ENCODE measurements around the gene HIVEP3. TPM values are rescaled to one million over a fixed set of nuclear protein-coding genes. Genes with fewer than 3 reads are reported as not detected.

HIVEP3 gene
- total RNA-seq, 2 experiments from 2014 or later: 15.1 to 18.1 TPM

GRCh38 chr1:41734201-41734970 is 184.3 kb downstream of the HIVEP3 start:
- Mint-ChIP-seq H3K4me3 (no peak overlapping the region), H3K27me3 (no peaks in the 10 kb centered on the region), H3K27ac (no peak overlapping the region), H3K9me3 (ENCODE audit: low read depth) (no peaks in the 10 kb centered on the region), H3K36me3 (no peaks in the 10 kb centered on the region), H3K4me1 (peaks cover 12% of the 10 kb centered on the region)
- CTCF ChIA-PET: no interaction called here
- no peak for ATAC-seq
- DNase-seq: no peak

GRCh38 chr1:41733725-41734124 is 185.0 kb downstream of the HIVEP3 start:
- Mint-ChIP-seq H3K36me3 (no peaks in the 10 kb centered on the region), H3K27me3 (no peaks in the 10 kb centered on the region), H3K27ac (no peak overlapping the region), H3K4me1 (peaks cover 12% of the 10 kb centered on the region), H3K9me3 (ENCODE audit: low read depth) (no peaks in the 10 kb centered on the region), H3K4me3 (no peak overlapping the region)
- CTCF ChIA-PET: interaction anchor here (0.7 kb wide), 1 partner anchor 160 kb away, joined by 3 read pairs; no protein-coding TSS in a partner anchor
- ATAC-seq (no peak), DNase-seq (no peak)

GRCh38 chr1:41733021-41733420 is 185.7 kb downstream of the HIVEP3 start:
- ATAC-seq (no peak), DNase-seq (no peak)
- CTCF ChIA-PET: interaction anchor here (0.7 kb wide), 1 partner anchor 159 kb away, joined by 3 read pairs; no protein-coding TSS in a partner anchor
- H3K9me3 Mint-ChIP-seq (ENCODE audit: low read depth): no peaks in the 10 kb centered on the region
- no peak overlapping the region for H3K4me3 Mint-ChIP-seq
- peaks cover 17% of the 10 kb centered on the region for H3K4me1 Mint-ChIP-seq
- no peak overlapping the region for H3K27ac Mint-ChIP-seq
- no peaks in the 10 kb centered on the region for H3K36me3 Mint-ChIP-seq
- no peaks in the 10 kb centered on the region for H3K27me3 Mint-ChIP-seq

DNA sequence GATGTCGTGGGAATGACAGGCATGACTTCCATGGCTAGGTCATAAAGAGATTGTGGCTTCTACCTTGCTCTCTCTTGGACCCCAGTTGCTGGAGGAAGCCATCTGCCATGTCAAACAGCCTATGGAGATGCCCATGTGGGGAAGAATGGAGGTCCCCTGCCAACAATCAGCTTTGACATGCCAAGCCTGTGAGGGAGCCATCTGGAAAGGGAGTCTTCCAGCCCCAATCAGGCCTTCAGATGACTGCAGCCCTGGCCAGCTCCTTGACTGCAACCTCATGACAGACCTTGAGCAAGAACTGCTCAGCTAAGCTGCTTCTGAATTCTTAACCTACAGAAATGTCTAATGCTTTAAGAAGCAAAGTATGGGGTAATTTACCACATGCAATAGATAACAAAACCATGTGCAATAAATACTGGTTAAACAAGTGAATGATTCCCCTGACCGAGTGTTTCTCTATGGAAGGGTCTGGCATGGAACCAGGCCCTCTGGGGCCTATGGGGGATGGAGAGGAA is 187.1 kb downstream of the HIVEP3 start:
- peaks cover 31% of the 10 kb centered on the region for H3K4me1 Mint-ChIP-seq
- ATAC-seq (no peak), DNase-seq (no peak)
- H3K36me3 Mint-ChIP-seq: no peaks in the 10 kb centered on the region
- no peaks in the 10 kb centered on the region for H3K9me3 Mint-ChIP-seq (ENCODE audit: low read depth)
- H3K4me3 Mint-ChIP-seq: no peak overlapping the region
- H3K27ac Mint-ChIP-seq: no peak overlapping the region
- CTCF ChIA-PET: no interaction called here
- no peaks in the 10 kb centered on the region for H3K27me3 Mint-ChIP-seq

DNA sequence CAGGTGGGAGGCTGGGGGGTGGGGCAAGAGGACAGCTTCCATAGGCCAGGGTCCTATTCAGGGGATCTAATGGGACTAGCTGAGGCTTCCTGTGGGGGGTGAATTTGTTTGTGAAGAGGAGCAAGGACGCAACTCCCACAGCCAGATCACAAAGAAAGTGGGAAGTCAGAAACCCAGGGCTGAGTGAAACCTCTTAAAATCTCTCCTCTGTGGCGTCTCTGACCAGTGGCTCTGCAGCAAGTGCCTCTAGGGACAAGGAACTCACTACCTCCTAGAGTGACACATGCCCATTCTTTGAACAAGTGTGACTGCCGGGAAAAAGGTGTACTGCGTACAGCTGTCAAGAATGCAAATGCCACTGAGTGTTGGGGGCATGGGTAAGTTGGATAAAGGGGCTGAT is 187.9 kb downstream of the HIVEP3 start:
- no peak for ATAC-seq
- no peaks in the 10 kb centered on the region for H3K36me3 Mint-ChIP-seq
- CTCF ChIA-PET: interaction anchor here (1.4 kb wide), 1 partner anchor 9 kb away, joined by 3 read pairs; no protein-coding TSS in a partner anchor
- no peak overlapping the region for H3K27ac Mint-ChIP-seq
- H3K27me3 Mint-ChIP-seq: no peaks in the 10 kb centered on the region
- no peak overlapping the region for H3K4me3 Mint-ChIP-seq
- no peak for DNase-seq
- no peaks in the 10 kb centered on the region for H3K9me3 Mint-ChIP-seq (ENCODE audit: low read depth)
- H3K4me1 Mint-ChIP-seq: peaks cover 37% of the 10 kb centered on the region

- no peaks in the 10 kb centered on the region for H3K36me3 Mint-ChIP-seq
- DNase-seq: peak; percentile 82
- no peaks in the 10 kb centered on the region for H3K27me3 Mint-ChIP-seq
- peak; percentile 74 for ATAC-seq
- CTCF ChIA-PET: interaction anchor here (0.9 to 2.0 kb wide), 5 partner anchors 23 to 155 kb away, joined by 3 to 10 read pairs (median 5); no protein-coding TSS in a partner anchor
- no peaks in the 10 kb centered on the region for H3K9me3 Mint-ChIP-seq (ENCODE audit: low read depth)
- H3K4me3 Mint-ChIP-seq: no peak overlapping the region
- H3K27ac Mint-ChIP-seq: no peak overlapping the region
- peaks cover 34% of the 10 kb centered on the region for H3K4me1 Mint-ChIP-seq
These were observed 190.1 kb downstream of the HIVEP3 start for GRCh38 chr1:41728403-41729202.

- H3K36me3 Mint-ChIP-seq: no peaks in the 10 kb centered on the region
- no peaks in the 10 kb centered on the region for H3K9me3 Mint-ChIP-seq (ENCODE audit: low read depth)
- H3K4me1 Mint-ChIP-seq: peaks cover 35% of the 10 kb centered on the region
- H3K27ac Mint-ChIP-seq: no peak overlapping the region
- CTCF ChIA-PET: interaction anchor here (1.4 to 1.9 kb wide), 5 partner anchors 14 to 154 kb away, joined by 3 to 5 read pairs (median 4); no protein-coding TSS in a partner anchor
- ATAC-seq (peak; percentile 11), DNase-seq (no peak)
- no peak overlapping the region for H3K4me3 Mint-ChIP-seq
- no peaks in the 10 kb centered on the region for H3K27me3 Mint-ChIP-seq
These were observed 191.0 kb downstream of the HIVEP3 start for GRCh38 chr1:41727749-41728115.

GRCh38 chr1:41726899-41727748 is 191.6 kb downstream of the HIVEP3 start:
- Mint-ChIP-seq H3K9me3 (ENCODE audit: low read depth) (no peaks in the 10 kb centered on the region), H3K4me3 (peak overlapping the region; percentile 51), H3K36me3 (no peaks in the 10 kb centered on the region), H3K27me3 (no peaks in the 10 kb centered on the region), H3K4me1 (peaks cover 38% of the 10 kb centered on the region), H3K27ac (peak overlapping the region; percentile 78)
- CTCF ChIA-PET: interaction anchor here (1.0 to 1.8 kb wide), 7 partner anchors 14 to 153 kb away, joined by 3 to 5 read pairs (median 3); no protein-coding TSS in a partner anchor
- DNase-seq (peak; percentile 74), ATAC-seq (peak; percentile 34)

DNA sequence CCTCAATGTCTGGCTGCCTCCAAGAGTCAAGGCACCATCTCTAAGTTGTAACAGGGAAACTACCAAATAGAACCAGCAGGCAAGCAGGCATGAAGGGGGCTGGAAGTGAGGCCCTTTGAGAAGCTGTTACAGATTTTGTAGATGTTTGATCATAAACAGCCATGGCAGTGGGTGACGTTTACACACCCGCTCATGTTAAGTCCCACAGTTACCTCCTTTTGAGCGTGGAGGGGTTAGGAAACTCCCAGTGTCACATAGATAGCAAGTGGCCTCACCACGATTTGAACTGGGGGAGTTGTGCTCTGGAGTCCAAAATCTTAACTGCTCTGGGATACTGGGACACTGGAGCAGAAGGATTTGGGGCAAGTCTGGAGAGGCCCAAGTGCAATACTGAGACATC is 192.4 kb downstream of the HIVEP3 start:
- DNase-seq: no peak
- no peak for ATAC-seq
- Mint-ChIP-seq H3K4me3 (no peak overlapping the region), H3K9me3 (ENCODE audit: low read depth) (no peaks in the 10 kb centered on the region), H3K4me1 (peaks cover 45% of the 10 kb centered on the region), H3K27ac (peak overlapping the region; percentile 26), H3K27me3 (no peaks in the 10 kb centered on the region), H3K36me3 (no peaks in the 10 kb centered on the region)
- CTCF ChIA-PET: interaction anchor here (1.0 to 1.7 kb wide), 4 partner anchors 20 to 152 kb away, joined by 3 to 4 read pairs (median 3); no protein-coding TSS in a partner anchor

DNA sequence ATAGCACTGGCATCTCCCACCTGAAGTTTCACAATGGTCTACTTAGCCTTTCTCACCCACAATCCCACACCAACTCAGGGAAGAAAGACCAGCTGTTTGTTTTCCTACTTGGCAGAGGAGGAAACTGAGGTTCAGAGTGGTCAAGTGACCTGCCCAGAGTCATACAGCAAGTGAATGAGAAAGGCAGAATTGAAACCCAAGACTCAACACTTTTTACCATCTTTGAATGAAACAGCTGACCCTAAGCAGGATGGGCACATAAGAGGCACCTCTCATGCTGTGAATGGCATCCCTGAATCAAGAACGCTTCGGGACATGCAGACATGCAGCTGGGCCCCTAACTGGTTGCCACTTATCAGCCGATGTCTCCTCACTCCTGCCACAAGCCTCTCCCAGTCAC is 193.8 kb downstream of the HIVEP3 start:
- no peak for DNase-seq
- no peak for ATAC-seq
- CTCF ChIA-PET: interaction anchor here (0.9 to 1.7 kb wide), 3 partner anchors 21 to 87 kb away, joined by 3 to 4 read pairs (median 4); no protein-coding TSS in a partner anchor
- Mint-ChIP-seq H3K27me3 (no peaks in the 10 kb centered on the region), H3K9me3 (ENCODE audit: low read depth) (no peaks in the 10 kb centered on the region), H3K27ac (no peak overlapping the region), H3K36me3 (no peaks in the 10 kb centered on the region), H3K4me1 (peaks cover 54% of the 10 kb centered on the region), H3K4me3 (no peak overlapping the region)

DNA sequence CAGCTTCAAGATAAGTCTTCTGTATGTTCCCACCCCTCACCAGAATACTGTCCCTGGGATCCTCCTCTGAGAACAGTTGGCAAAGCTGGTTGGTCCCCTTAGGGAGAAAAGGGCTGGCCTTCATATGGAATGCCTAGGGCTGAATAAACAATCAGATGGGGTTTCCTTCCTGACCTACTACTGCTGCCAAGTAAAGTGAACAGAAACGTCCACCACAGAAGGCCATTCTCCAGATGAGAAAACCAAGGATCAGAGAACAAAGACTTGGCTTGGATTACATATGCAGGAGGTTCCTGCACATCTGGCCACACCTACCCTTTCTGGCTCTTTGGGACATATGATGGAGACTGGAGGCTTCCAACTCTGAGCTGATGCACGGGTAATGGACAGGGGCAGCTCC is 194.5 kb downstream of the HIVEP3 start:
- Mint-ChIP-seq H3K9me3 (ENCODE audit: low read depth) (no peaks in the 10 kb centered on the region), H3K27me3 (no peaks in the 10 kb centered on the region), H3K4me1 (peaks cover 52% of the 10 kb centered on the region), H3K4me3 (no peak overlapping the region), H3K27ac (no peak overlapping the region), H3K36me3 (no peaks in the 10 kb centered on the region)
- CTCF ChIA-PET: interaction anchor here (0.9 to 1.7 kb wide), 5 partner anchors 21 to 208 kb away, joined by 3 to 4 read pairs (median 4); no protein-coding TSS in a partner anchor
- ATAC-seq: no peak
- DNase-seq: no peak

DNA sequence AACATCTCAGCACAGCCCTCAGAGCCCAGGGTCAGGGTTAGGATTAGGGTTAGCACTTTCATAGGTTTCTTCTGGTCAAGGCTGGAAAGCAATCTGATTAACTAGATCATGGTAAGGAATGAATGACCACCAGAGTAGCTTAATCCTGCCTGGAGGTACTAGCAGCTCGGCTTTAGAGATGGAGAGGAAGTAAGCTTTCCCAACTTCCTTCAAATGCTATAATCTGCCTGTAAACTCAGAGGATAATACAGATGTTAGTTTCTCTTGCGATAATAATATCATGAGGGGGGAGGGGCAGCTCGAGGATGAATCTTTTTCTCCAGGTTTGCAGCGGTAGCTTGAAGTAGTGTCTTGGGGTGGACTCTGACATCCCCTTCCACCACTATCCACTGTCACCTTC is 194.9 kb downstream of the HIVEP3 start:
- no peak for DNase-seq
- no peak for ATAC-seq
- no peaks in the 10 kb centered on the region for H3K9me3 Mint-ChIP-seq (ENCODE audit: low read depth)
- peaks cover 47% of the 10 kb centered on the region for H3K4me1 Mint-ChIP-seq
- no peak overlapping the region for H3K4me3 Mint-ChIP-seq
- no peaks in the 10 kb centered on the region for H3K27me3 Mint-ChIP-seq
- no peak overlapping the region for H3K27ac Mint-ChIP-seq
- H3K36me3 Mint-ChIP-seq: no peaks in the 10 kb centered on the region
- CTCF ChIA-PET: interaction anchor here (1.1 to 1.7 kb wide), 4 partner anchors 20 to 208 kb away, joined by 3 to 4 read pairs (median 4); no protein-coding TSS in a partner anchor

Data from activated CD8-positive, alpha-beta memory T cell treated with anti-CD3 and anti-CD28 coated beads, Interleukin-2, amount 10 ng/mL, durations not matched to agents 7 days and 5 days (primary cell).